ENCODE results near the gene TSHZ3. TPM values are rescaled to one million over a fixed set of nuclear protein-coding genes. Genes with fewer than 3 reads are reported as not detected.

Gene TSHZ3
- total RNA-seq, 4 donors from 2014 or later, result 1.6 to 4.0 (median 3.5) TPM

- intact Hi-C loops (cut with DNase I; ENCODE audit: low total_unique reads), result no loop called here
- TF ChIP-seq, protein P1, sequence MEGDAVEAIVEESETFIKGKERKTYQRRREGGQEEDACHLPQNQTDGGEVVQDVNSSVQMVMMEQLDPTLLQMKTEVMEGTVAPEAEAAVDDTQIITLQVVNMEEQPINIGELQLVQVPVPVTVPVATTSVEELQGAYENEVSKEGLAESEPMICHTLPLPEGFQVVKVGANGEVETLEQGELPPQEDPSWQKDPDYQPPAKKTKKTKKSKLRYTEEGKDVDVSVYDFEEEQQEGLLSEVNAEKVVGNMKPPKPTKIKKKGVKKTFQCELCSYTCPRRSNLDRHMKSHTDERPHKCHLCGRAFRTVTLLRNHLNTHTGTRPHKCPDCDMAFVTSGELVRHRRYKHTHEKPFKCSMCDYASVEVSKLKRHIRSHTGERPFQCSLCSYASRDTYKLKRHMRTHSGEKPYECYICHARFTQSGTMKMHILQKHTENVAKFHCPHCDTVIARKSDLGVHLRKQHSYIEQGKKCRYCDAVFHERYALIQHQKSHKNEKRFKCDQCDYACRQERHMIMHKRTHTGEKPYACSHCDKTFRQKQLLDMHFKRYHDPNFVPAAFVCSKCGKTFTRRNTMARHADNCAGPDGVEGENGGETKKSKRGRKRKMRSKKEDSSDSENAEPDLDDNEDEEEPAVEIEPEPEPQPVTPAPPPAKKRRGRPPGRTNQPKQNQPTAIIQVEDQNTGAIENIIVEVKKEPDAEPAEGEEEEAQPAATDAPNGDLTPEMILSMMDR (IDR thresholded peaks at IDR 0.05), result no peak
- TF ChIP-seq POLR2A (IDR thresholded peaks at IDR 0.05), result no peak
- no peak for DNase-seq (ENCODE audit: low spot score in 2 of 2)
- no peak overlapping the region for H3K4me3 ChIP-seq (ENCODE audit: low read depth, poor library complexity, severe bottlenecking)
- 92 to 95% methylated on average over 15 of the region's 15 CpGs for WGBS, 2 donors
These were observed 76.6 kb downstream of the TSHZ3 start for GRCh38 chr19:31272583-31273106.

- no peak for TF ChIP-seq POLR2A (IDR thresholded peaks at IDR 0.05)
- TF ChIP-seq, protein P1 (IDR thresholded peaks at IDR 0.05), result no peak
- intact Hi-C loops (cut with DNase I; ENCODE audit: low total_unique reads), result no loop called here
- WGBS, 2 donors, result 72 to 86% methylated on average over 12 of the region's 12 CpGs
- no peak overlapping the region for H3K4me3 ChIP-seq (ENCODE audit: low read depth, poor library complexity, severe bottlenecking)
- DNase-seq (ENCODE audit: low spot score in 2 of 2), result no peak
These were observed 77.8 kb downstream of the TSHZ3 start for GRCh38 chr19:31271306-31271911.

- H3K4me3 ChIP-seq (ENCODE audit: low read depth, poor library complexity, severe bottlenecking), result no peak overlapping the region
- peak; percentile 29 to 61 for DNase-seq (ENCODE audit: low spot score in 2 of 2)
- intact Hi-C loops (cut with DNase I; ENCODE audit: low total_unique reads), result no loop called here
- TF ChIP-seq, protein P1 (IDR thresholded peaks at IDR 0.05), result no peak
- TF ChIP-seq POLR2A (IDR thresholded peaks at IDR 0.05), result no peak
- WGBS, 2 donors, result 64 to 76% methylated on average over 6 of the region's 6 CpGs
These were observed 78.3 kb downstream of the TSHZ3 start for GRCh38 chr19:31270897-31271296.

GRCh38 chr19:31269425-31270127, 79.7 kb downstream of the TSHZ3 start:
- 88 to 90% methylated on average over 10 of the region's 10 CpGs for WGBS, 2 donors
- H3K4me3 ChIP-seq (ENCODE audit: low read depth, poor library complexity, severe bottlenecking), result no peak overlapping the region
- DNase-seq (ENCODE audit: low spot score in 2 of 2), result no peak
- intact Hi-C loops (cut with DNase I; ENCODE audit: low total_unique reads), result no loop called here
- no peak for TF ChIP-seq POLR2A (IDR thresholded peaks at IDR 0.05)
- TF ChIP-seq, protein P1 (IDR thresholded peaks at IDR 0.05), result no peak

DNA sequence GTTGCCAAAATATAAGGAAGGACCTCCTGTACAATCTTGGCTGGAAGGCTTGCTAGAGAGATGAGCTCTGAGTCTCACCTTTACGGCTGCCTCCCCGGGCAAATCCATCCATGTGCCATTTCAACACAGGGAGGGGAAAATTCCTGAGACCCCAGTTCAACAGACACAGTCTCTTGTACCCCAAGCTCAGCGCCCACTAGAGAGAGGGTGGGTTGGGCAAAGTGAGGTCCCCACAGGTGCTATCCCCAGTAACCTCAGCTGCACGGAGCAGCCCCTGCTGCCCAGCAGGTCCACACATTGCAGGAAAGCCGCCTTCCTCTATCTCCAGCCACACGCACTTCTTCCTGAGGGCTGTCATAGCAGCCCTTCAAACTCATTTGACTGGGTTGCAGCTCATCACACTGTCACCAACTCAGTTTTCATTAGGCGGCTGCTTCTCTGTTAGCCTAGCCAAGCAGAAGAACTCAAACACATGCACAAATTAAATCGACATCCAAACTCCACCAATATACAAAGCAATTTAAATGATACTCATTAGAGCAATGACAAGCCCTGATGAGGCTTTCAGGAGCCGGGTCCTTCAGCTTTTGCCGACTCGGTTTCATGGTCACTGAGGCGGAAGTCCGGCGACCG, 80.4 kb downstream of the TSHZ3 start:
- WGBS, 2 donors, result 89 to 93% methylated on average over 15 of the region's 15 CpGs
- DNase-seq (ENCODE audit: low spot score in 2 of 2), result no peak
- no peak overlapping the region for H3K4me3 ChIP-seq (ENCODE audit: low read depth, poor library complexity, severe bottlenecking)
- intact Hi-C loops (cut with DNase I; ENCODE audit: low total_unique reads), result no loop called here
- TF ChIP-seq POLR2A (IDR thresholded peaks at IDR 0.05), result no peak
- TF ChIP-seq, protein P1 (IDR thresholded peaks at IDR 0.05), result no peak

Measured in lower leg skin (tissue), 4 donors.